GM12878 (cell line): ENCODE data around the gene IL3RA. TPM values are rescaled to one million over a fixed set of nuclear protein-coding genes. Genes with fewer than 3 reads are reported as not detected.

ENCODE experiments used
- ATAC-seq: fragments of 200-7000 bp; cut with Tn5 transposase; 3 replicates; pipeline ENCODE4 v1.9.1; 2020; ENCODE audit warnings: mild to moderate bottlenecking, moderate library complexity
- BruUV-seq: library from RNA; stranded (reverse); fragments of 400-500 nt; replicated peaks from 2 replicates; lab custom pipeline; 2021; lab: Mats Ljungman, UMichigan
- CTCF ChIA-PET: fragments of 300-600 bp; sonication (Branson Sonifier 250); formaldehyde crosslinking; extraction: SDS; loops from one replicate; lab custom pipeline; 2021; ENCODE audit warnings: inconsistent platforms; lab: Yijun Ruan, JAX
- POLR2A ChIA-PET: fragments of 350-600 bp; formaldehyde crosslinking; extraction: SDS; loops from one replicate; lab custom pipeline; 2021; ENCODE audit warnings: inconsistent platforms; lab: Charles Lee
- RAD21 ChIA-PET: fragments of 300-600 bp; sonication (Branson Sonifier 250); formaldehyde crosslinking; loops from one replicate; lab custom pipeline; 2023; ENCODE audit warnings: antibody characterized with exemption; ENCODE audit not compliant: unreplicated experiment; lab: Charles Lee
- SMC1A ChIA-PET: fragments of 300-600 bp; sonication (Branson Sonifier 250); formaldehyde crosslinking; loops from one replicate; lab custom pipeline; 2023; ENCODE audit not compliant: unreplicated experiment, uncharacterized antibody; lab: Charles Lee
- DNase-seq: peaks from one replicate; pipeline ENCODE4 v3.0.0-alpha.2; 2011; ENCODE audit warnings: low read depth, low spot score
- FAIRE-seq: peaks from 3 replicates; lab custom pipeline; 2011; peaks lifted over from hg19 to GRCh38; lab: Jason Lieb, UNC
- H2AFZ ChIP-seq: 2 replicates; pipeline ENCODE4 v1.6.0; 2011; ENCODE audit warnings: low read depth, low read length, control low read depth; ENCODE audit not compliant: control insufficient read depth
- H3K27ac ChIP-seq: 2 replicates; pipeline ENCODE4 v1.5.1; 2011; ENCODE audit warnings: control low read depth; ENCODE audit not compliant: control insufficient read depth, insufficient read depth
- H3K27me3 ChIP-seq, 2 experiments: replicated peaks in 1 of 2; 2 replicates each; pipeline versions ENCODE4 v1.6.0 to v1.6.1; 2011; ENCODE audit warnings: low read length in 1 of 2; ENCODE audit not compliant: control insufficient read depth in 2 of 2, insufficient read depth in 2 of 2
- H3K36me3 ChIP-seq, 2 experiments: 2 replicates each; pipeline ENCODE4 v1.5.1; 2011; ENCODE audit warnings: low read length in 1 of 2; ENCODE audit not compliant: control insufficient read depth in 2 of 2, insufficient read depth in 2 of 2
- H3K4me1 ChIP-seq: 2 replicates; pipeline ENCODE4 v1.6.1; 2011; ENCODE audit warnings: mild to moderate bottlenecking, low read length, moderate library complexity, mixed read lengths; ENCODE audit not compliant: control insufficient read depth, insufficient read depth
- H3K4me2 ChIP-seq: 2 replicates; pipeline ENCODE4 v1.6.0; 2011; ENCODE audit warnings: control low read depth; ENCODE audit not compliant: control insufficient read depth, insufficient read depth
- H3K4me3 ChIP-seq: fragments of 200-600 bp; sonication (generic); 2 replicates; pipeline ENCODE4 v1.5.1; 2016
- H3K79me2 ChIP-seq: 2 replicates; pipeline ENCODE4 v1.6.0; 2011; ENCODE audit warnings: low read length; ENCODE audit not compliant: control insufficient read depth, insufficient read depth
- H3K9ac ChIP-seq: 2 replicates; pipeline ENCODE4 v1.8.0; 2011; ENCODE audit warnings: low read length, control low read depth, mixed read lengths; ENCODE audit not compliant: control insufficient read depth, insufficient read depth
- H3K9me3 ChIP-seq: replicated peaks from 3 replicates; pipeline ENCODE4 v1.5.1; 2011; ENCODE audit warnings: mild to moderate bottlenecking, low read length; ENCODE audit not compliant: control insufficient read depth, insufficient read depth
- H4K20me1 ChIP-seq: 2 replicates; pipeline ENCODE4 v1.6.0; 2011; ENCODE audit not compliant: control insufficient read depth, insufficient read depth
- FOXK2 ChIP-seq: fragments of 450-650 bp; IDR thresholded peaks from 2 replicates; pipeline ENCODE4 v1.6.1; 2017; ENCODE audit warnings: mild to moderate bottlenecking, moderate library complexity
- HDAC2 ChIP-seq: fragments of 200-600 bp; sonication (generic); IDR thresholded peaks from 2 replicates; pipeline ENCODE4 v1.6.1; 2017
- LARP7 ChIP-seq: fragments of 450-650 bp; IDR thresholded peaks from 2 replicates; pipeline ENCODE4 v1.6.1; 2017; ENCODE audit warnings: mild to moderate bottlenecking
- NFIC ChIP-seq: IDR thresholded peaks from 2 replicates; pipeline ENCODE4 v1.6.1; 2012; ENCODE audit warnings: low read depth, mild to moderate bottlenecking, inconsistent platforms, low read length, moderate library complexity
- RAD21 ChIP-seq: IDR thresholded peaks from 2 replicates; pipeline ENCODE4 v1.6.1; 2011; ENCODE audit warnings: mild to moderate bottlenecking, low read depth, low read length, moderate library complexity; ENCODE audit not compliant: insufficient read depth
- RELA ChIP-seq: fragments of 450-650 bp; IDR thresholded peaks from 2 replicates; pipeline ENCODE4 v1.8.0; 2014; ENCODE audit warnings: borderline replicate concordance; ENCODE audit not compliant: partially characterized antibody
- STAT1 ChIP-seq: fragments of 450-650 bp; conservative IDR thresholded peaks from 2 replicates; pipeline ENCODE4 v1.6.1; 2014; ENCODE audit warnings: antibody characterized with exemption, mild to moderate bottlenecking
- TCF3 ChIP-seq: IDR thresholded peaks from 2 replicates; pipeline ENCODE4 v1.6.1; 2012; ENCODE audit warnings: low read depth, mild to moderate bottlenecking, low read length, borderline replicate concordance; ENCODE audit not compliant: insufficient read depth
- WGBS: methylation state at CpG from one replicate; pipeline ENCODE4 v1.1.6; 2016; ENCODE audit warnings: low lambda C conversion rate; ENCODE audit not compliant: insufficient replicate concordance, insufficient coverage; ENCODE audit errors: missing lambda C conversion rate; 5-methylcytosine and 5-hydroxymethylcytosine counted together
- in situ Hi-C: fragments of 300-500 bp; cut with MboI; formaldehyde crosslinking; loops from 9 replicates; pipeline ENCODE4 v1.14.3; 2018; ENCODE audit warnings: mixed read lengths
- intact Hi-C: fragments of 100-400 bp; cut with micrococcal nuclease; formaldehyde crosslinking; loops from one replicate; pipeline ENCODE4 v1.14.2; 2022; ENCODE audit not compliant: unreplicated experiment
- polyA plus RNA-seq, 11 experiments: library from polyadenylated mRNA; depleted of rRNA in 4 of 11; unstranded in 6 of 11; stranded (reverse) in 5 of 11; fragments of >200 nt; fragmentation: Nextera tagmentation in 4 of 11; fragmentation: Illumina TruSeq in 1 of 11; extraction: Ambion mirVana in 4 of 11; extraction: Trizol in 1 of 11; gene quantifications; 1 replicate in 1 of 11; 2 replicates in 10 of 11; pipeline versions ENCODE4 v1.2.1 to v1.2.3, GENCODE V29; 2011 to 2016; ENCODE audit warnings: inconsistent platforms in 2 of 11, missing spikeins in 2 of 11, low read depth in 1 of 11
- total RNA-seq, 4 experiments: library from RNA; depleted of rRNA in 3 of 4; stranded (reverse); fragments of >200 nt in 3 of 4; fragmentation: Illumina TruSeq in 1 of 4; extraction: Trizol in 1 of 4; gene quantifications; 2 replicates each; pipeline versions ENCODE4 v1.2.1 to v1.2.3, GENCODE V29; 2013 to 2021
- TF ChIP-seq, protein P1 (sequence below): fragments of 450-650 bp; IDR thresholded peaks from 2 replicates; pipeline ENCODE4 v1.6.1; 2018; ENCODE audit warnings: borderline replicate concordance, mild to moderate bottlenecking; ENCODE audit not compliant: partially characterized antibody

IL3RA gene
- total and polyA plus RNA-seq, 10 of the 15 experiments (the other 5 are each of a cell fraction or from before 2014, with no cell fraction given): 2.1 to 31.1 (median 17.9) TPM

DNA sequence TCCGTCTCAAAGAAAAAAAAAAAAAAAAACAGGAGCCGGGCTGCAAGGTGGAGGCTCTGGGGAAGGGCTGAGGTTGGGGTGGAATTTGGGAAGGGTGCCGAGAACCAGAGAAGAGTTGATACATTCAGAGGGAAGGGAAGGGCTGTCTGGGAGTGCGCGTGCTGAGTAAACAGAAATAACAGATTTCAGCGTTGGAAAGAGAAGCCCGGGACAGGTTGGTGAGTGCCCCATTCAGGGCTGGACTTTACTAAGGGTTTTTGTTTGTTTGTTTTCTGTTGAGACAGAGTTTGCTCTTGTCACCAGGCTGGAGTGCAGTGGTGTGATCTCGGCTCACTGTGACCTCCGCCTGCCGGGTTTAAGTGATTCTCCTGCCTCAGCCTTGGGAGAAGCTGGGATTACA, 1.7 kb upstream of the IL3RA start:
- Histone ChIP-seq H3K4me3 (no peak overlapping the region), H3K27me3 (no peaks in the 10 kb centered on the region), H3K79me2 (peaks cover 6% of the 10 kb centered on the region), H3K4me2 (no peak overlapping the region), H2AFZ (no peak overlapping the region), H3K27ac (no peak overlapping the region), H3K9ac (no peak overlapping the region), H3K36me3 (no peaks in the 10 kb centered on the region), H4K20me1 (no peaks in the 10 kb centered on the region), H3K4me1 (peaks cover 13% of the 10 kb centered on the region), H3K9me3 (peaks cover 5% of the 10 kb centered on the region; the same call in 2 of the 3 replicates)
- TF ChIP-seq HDAC2 (no peak), STAT1 (no peak), TCF3 (no peak), RAD21 (no peak), RELA (no peak), LARP7 (no peak), FOXK2 (no peak), NFIC (no peak)
- TF ChIP-seq, protein P1, sequence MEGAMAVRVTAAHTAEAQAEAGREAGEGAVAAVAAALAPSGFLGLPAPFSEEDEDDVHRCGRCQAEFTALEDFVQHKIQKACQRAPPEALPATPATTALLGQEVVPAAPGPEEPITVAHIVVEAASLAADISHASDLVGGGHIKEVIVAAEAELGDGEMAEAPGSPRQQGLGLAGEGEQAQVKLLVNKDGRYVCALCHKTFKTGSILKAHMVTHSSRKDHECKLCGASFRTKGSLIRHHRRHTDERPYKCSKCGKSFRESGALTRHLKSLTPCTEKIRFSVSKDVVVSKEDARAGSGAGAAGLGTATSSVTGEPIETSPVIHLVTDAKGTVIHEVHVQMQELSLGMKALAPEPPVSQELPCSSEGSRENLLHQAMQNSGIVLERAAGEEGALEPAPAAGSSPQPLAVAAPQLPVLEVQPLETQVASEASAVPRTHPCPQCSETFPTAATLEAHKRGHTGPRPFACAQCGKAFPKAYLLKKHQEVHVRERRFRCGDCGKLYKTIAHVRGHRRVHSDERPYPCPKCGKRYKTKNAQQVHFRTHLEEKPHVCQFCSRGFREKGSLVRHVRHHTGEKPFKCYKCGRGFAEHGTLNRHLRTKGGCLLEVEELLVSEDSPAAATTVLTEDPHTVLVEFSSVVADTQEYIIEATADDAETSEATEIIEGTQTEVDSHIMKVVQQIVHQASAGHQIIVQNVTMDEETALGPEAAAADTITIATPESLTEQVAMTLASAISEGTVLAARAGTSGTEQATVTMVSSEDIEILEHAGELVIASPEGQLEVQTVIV: no peak
- RAD21 ChIA-PET: no interaction called here
- CTCF ChIA-PET: no interaction called here
- ATAC-seq: no peak
- WGBS: 98% methylated on average over 9 of the region's 10 CpGs
- in situ Hi-C loops: loop anchor here (10.0 kb wide), 1 partner anchor 340 kb away; no protein-coding TSS in a partner anchor
- intact Hi-C loops: loop anchor here (10.0 kb wide), 1 partner anchor 260 kb away; the partner anchor contains the start of gene AKAP17A
- POLR2A ChIA-PET: no interaction called here
- DNase-seq: no peak
- FAIRE-seq: no peak
- no TSS peak for BruUV-seq
- SMC1A ChIA-PET: no interaction called here
